AG09319 (cell line): ENCODE measurements around the gene CAMK2A.

Source experiments
- DNase-seq: peaks from one replicate; pipeline ENCODE4 v3.0.0-alpha.2; 2010; ENCODE audit warnings: low read depth; ENCODE audit errors: extremely low read depth
- TF ChIP-seq, protein P1 (sequence below): IDR thresholded peaks from 2 replicates; pipeline ENCODE4 v1.5.1; 2011; ENCODE audit warnings: low read depth, mild to moderate bottlenecking, inconsistent platforms, low read length, moderate library complexity

CAMK2A gene

DNA sequence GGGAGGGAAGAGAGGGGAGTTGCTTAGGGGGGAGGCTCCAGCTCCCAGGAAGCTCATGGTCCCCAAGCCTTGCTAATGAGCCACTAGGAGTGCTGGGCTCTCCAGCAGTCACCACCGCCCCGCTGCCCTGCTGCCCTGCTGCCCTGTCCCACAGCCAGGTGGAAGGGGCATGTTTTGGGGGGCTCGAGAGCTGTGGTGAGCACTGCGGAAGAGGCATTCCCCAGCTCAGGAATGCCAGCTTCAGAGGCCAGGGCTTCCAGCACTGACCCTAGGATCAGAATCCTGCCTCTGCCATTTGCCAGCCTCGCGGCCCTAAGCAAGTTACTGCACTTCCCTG, 82.8 kb downstream of the CAMK2A start:
- DNase-seq = no peak
- TF ChIP-seq, protein P1, sequence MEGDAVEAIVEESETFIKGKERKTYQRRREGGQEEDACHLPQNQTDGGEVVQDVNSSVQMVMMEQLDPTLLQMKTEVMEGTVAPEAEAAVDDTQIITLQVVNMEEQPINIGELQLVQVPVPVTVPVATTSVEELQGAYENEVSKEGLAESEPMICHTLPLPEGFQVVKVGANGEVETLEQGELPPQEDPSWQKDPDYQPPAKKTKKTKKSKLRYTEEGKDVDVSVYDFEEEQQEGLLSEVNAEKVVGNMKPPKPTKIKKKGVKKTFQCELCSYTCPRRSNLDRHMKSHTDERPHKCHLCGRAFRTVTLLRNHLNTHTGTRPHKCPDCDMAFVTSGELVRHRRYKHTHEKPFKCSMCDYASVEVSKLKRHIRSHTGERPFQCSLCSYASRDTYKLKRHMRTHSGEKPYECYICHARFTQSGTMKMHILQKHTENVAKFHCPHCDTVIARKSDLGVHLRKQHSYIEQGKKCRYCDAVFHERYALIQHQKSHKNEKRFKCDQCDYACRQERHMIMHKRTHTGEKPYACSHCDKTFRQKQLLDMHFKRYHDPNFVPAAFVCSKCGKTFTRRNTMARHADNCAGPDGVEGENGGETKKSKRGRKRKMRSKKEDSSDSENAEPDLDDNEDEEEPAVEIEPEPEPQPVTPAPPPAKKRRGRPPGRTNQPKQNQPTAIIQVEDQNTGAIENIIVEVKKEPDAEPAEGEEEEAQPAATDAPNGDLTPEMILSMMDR = no peak

DNA sequence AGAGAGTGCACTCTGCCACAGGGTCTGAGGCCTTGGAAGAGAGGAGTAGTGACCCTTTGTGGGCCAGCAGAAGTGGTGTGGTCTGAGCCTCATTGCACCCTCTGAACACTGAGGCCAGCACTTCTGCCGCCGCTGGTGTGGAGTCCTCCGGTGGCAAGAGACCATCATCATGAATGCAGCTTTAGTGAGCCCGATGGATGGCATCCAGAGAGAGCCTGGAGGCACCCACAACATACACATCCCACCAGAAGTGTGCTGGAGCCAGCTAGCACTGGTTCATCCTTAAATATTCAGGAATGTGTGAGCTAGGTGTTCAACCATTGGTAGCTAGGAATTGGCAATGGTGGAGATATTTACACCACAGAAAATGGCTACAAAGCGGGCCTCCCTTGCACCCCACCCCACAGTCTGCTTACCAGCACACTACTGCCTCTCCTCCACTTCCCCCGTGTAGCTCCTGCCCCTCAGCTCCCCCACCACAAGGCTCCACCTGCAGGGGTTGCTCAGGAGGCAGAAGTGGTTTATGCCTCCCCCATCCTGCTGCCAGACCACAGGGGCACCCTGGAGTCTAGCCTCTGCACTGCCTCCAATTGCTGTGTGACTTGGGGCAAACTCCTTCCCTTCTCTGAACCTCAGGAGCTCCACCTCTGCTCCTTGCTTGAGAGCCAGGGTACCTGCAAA, 83.3 kb downstream of the CAMK2A start:
- TF ChIP-seq, protein P1 = no peak
- no peak for DNase-seq

DNA sequence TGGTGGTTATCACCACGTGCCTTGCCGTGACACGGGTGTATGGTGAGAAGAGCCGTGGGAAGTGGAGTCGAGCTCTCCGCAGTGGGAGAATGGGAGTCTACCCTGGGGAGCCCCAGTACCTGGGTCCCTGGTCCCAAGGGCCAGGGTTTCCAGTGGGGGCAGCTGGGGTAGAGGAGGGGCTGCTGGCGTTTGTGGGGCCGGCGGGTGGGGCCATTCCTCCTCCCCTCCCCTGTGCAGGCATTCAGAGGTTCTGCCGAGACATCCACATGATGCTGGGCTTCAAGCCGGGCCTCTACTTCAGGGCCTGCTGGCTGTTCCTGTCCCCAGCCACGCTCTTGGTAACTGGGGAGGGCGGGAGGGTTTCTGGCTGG, 85.0 kb downstream of the CAMK2A start:
- no peak for DNase-seq
- TF ChIP-seq, protein P1 = no peak

DNA sequence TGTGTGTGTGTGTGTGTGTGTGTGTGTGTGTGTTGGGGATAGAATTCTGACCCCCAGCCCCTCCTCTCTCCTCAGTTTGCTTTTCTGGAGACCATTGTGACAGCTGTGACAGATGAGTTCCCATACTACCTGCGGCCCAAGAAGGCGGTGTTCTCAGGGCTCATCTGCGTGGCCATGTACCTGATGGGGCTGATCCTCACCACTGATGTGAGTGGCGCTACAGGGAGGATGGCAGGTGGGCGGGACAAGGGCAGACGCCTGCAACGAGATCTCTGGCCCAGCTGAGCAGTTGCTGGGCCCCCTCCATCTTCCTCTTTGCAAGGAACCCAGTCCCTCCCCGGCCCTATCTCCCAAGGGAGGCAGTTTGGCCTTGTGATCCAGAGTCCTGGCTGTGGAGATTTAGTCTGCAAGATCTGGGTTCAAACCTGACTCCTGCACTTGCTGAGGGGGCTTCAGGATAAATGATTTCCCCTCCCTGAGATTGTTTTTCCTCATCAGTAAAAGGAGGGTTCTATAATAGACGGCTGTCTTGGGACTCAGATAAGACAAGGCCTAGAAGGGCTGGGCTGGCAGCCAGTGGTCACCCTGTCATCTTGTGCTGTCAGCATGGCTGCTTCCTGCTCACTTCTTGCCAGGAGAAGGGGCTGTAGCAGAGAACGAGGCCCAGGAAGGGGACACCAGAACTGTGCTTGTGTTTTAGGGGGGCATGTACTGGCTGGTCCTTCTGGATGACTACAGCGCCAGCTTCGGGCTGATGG, 85.6 kb downstream of the CAMK2A start:
- TF ChIP-seq, protein P1 = no peak
- DNase-seq = no peak

DNA sequence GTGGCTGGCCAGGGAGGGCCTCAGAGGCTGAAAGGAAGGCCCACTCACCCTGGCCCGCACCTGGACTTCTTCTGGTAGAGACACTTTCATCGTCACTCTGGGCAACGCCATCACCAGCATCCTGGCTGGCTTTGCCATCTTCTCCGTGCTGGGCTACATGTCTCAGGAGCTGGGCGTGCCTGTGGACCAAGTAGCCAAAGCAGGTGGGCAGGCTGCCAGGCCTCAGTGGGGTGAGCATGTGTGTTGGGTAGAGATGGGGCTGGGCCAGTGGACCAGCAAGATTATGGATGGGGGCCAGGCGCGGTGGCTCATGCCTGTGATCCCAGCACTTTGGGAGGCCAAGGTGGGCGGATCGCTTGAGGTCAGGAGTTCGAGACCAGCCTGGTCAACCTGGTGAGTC, 87.1 kb downstream of the CAMK2A start:
- DNase-seq = no peak
- TF ChIP-seq, protein P1 = no peak

DNA sequence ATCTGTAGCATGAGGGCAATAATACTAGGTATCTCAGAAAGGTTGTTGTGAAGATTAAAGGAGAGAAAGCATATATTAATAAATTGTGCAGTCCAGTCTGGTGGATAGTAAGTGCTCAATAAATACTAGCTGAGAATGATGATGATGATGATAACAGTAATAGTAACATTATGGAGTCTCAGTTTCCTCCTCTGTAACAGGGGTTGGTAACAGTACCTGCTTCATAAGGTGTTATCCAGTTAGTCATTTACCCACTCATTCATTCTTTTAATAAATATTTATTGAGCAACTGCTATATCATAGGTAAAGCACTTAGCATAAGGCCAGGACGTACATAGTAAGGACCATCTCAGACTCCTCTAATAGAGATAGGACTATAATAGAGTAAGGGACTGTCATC, 92.1 kb downstream of the CAMK2A start:
- DNase-seq = no peak
- TF ChIP-seq, protein P1 = no peak

DNA sequence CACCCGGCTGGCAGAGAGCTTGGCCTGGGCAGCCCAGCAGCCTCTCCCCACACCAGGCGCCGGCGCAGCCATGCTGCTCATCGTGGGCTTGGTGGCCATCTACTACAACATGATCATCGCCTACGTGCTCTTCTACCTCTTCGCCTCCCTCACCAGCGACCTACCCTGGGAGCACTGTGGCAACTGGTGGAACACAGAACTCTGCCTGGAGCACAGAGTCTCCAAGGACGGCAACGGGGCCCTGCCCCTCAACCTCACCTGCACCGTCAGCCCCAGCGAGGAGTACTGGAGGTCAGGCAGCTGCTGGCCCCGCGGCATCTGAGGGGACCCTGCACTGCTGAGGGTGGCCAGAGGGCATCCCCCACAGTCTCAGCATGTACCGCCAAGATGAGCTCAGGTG, 92.6 kb downstream of the CAMK2A start:
- DNase-seq = no peak
- TF ChIP-seq, protein P1 = no peak
